ENCODE results near the gene CCDC150. TPM values are rescaled to one million over a fixed set of nuclear protein-coding genes. Genes with fewer than 3 reads are reported as not detected.

Gene CCDC150
- total RNA-seq, 2 donors from 2014 or later, result 0.56 to 0.79 TPM

DNA sequence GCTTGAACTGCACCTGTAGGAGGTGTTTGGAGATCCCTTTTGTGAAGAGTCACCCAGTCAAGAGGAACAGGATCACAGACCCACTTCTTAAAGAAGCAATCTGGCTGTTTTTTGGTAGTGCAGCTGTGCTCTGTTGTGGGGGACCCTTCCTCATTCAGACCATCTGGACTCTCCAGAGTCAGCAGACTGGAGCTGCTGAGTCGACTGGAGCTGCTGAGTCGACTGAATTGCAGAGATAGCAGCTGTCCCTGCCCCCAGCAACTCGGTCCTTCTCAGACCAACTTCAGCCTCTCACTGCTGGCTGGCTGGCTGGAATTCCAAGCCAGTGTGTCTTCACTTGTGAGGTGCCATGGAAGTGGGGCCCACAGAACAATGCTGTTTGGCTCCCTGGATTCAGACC, 103.2 kb downstream of the CCDC150 start:
- Histone ChIP-seq H3K9me3 (peaks cover 0 to 7% of the 10 kb centered on the region in 2 donors), H3K27ac (no peak overlapping the region), H3K36me3 (no peaks in the 10 kb centered on the region), H3K27me3 (no peaks in the 10 kb centered on the region), H3K4me3 (no peak overlapping the region), H3K4me1 (no peaks in the 10 kb centered on the region)
- DNase-seq (ENCODE audit: low spot score), result no peak
- TF ChIP-seq CTCF (IDR thresholded peaks at IDR 0.05), result no peak

DNA sequence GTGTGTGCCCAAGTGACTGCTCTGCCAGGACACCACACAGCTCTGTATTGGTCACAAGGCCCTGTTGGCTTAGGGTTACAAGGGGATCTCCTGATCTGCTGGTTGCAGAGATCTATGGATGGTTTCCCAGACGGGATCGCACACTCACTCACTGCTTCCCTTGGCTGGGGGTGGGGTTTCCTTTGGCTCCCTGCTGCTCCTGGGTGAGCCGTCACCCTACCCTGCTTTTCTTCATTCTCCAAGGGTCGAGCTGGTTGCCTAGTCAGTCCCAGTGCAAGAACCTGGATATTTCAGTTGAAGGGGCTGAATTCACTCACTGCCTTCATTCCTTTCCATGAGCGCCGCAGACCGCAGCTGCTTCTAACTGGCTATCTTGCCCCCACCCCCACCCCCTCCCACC, 103.7 kb downstream of the CCDC150 start:
- Histone ChIP-seq H3K4me1 (no peaks in the 10 kb centered on the region), H3K27me3 (no peaks in the 10 kb centered on the region), H3K9me3 (peaks cover 0 to 7% of the 10 kb centered on the region in 2 donors), H3K4me3 (no peak overlapping the region), H3K27ac (no peak overlapping the region), H3K36me3 (no peaks in the 10 kb centered on the region)
- TF ChIP-seq CTCF (IDR thresholded peaks at IDR 0.05), result no peak
- no peak for DNase-seq (ENCODE audit: low spot score)

DNA sequence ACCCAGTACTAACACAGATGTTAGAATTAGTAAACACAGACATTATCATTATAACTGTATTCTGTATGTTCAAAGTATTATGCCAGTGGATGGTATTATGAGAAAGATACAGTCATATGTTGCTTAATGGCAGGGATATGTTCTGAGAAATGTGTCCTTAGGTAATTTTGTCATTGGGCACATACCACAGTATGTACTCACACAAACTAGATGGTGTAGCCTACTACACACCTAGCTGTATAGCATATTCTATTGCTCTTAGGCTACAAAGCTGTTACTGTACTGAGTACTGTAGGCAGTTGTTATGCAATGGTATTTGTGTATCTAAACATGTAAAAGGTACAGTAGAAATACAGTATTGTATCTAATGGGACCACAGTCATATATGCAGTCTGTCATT, 106.2 kb downstream of the CCDC150 start:
- Histone ChIP-seq H3K27ac (no peak overlapping the region), H3K4me1 (no peaks in the 10 kb centered on the region), H3K4me3 (no peak overlapping the region), H3K36me3 (no peaks in the 10 kb centered on the region), H3K27me3 (no peaks in the 10 kb centered on the region), H3K9me3 (no peaks in the 10 kb centered on the region)
- no peak for TF ChIP-seq CTCF (IDR thresholded peaks at IDR 0.05)
- no peak for DNase-seq (ENCODE audit: low spot score)

DNA sequence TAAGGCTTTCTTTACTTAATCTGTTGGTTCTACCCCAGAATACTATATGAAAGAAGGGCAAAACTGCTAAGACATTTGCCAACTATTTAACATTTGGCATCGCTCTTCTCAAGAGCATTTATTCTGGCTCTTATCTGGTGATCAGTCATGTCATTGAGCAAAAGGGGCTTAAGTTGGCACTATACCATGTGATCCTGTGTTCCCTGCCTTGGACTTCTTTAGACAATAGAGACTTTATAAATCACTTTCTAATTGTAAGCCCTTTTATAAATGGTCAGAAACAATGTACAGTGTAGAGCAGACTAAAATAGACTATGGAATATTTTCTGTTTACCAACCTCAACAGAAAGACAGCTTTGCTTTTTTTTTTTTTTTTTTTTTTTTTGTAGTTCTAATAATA, 107.9 kb downstream of the CCDC150 start:
- Histone ChIP-seq H3K4me3 (no peak overlapping the region), H3K4me1 (no peaks in the 10 kb centered on the region), H3K27ac (no peak overlapping the region), H3K36me3 (no peaks in the 10 kb centered on the region), H3K27me3 (no peaks in the 10 kb centered on the region), H3K9me3 (no peaks in the 10 kb centered on the region)
- TF ChIP-seq CTCF (IDR thresholded peaks at IDR 0.05), result no peak
- no peak for DNase-seq (ENCODE audit: low spot score)

GRCh38 chr2:196748123-196748522, 108.6 kb downstream of the CCDC150 start:
- Histone ChIP-seq H3K4me1 (no peaks in the 10 kb centered on the region), H3K27ac (no peak overlapping the region), H3K4me3 (no peak overlapping the region), H3K27me3 (no peaks in the 10 kb centered on the region), H3K9me3 (no peaks in the 10 kb centered on the region), H3K36me3 (no peaks in the 10 kb centered on the region)
- no peak for TF ChIP-seq CTCF (IDR thresholded peaks at IDR 0.05)
- no peak for DNase-seq (ENCODE audit: low spot score)

DNA sequence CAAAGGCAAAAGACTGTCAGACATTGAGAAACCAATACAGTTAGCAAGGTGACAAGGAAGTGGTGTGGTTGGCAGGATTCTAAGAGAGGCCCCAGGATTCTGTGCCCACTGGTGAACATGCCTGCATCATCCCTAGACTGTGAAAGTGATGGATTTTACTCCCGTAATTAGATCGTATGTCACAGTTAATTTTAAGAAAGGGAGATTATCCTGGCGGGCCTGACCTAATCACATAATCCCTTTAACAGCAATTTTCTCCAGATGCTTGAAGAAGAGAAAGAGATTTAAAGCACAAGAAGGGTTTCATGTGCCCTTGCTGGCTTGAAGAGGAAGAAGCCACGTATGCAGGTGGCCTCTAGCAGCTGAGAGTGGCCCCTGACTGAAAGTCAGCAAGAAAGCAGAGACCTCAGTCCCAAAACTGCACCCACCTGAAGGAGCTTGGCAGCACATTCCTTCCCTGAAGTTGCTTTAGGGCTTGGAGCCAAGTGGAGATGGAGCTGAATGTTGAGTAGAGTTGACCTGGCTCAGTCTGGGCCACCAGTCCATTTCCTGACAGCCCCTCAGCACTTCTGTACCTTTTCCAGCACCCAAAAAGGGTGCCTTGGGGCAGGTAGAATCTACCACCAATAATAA, 110.9 kb downstream of the CCDC150 start:
- Histone ChIP-seq H3K27me3 (no peaks in the 10 kb centered on the region), H3K36me3 (no peaks in the 10 kb centered on the region), H3K9me3 (no peaks in the 10 kb centered on the region), H3K4me3 (no peak overlapping the region), H3K27ac (no peak overlapping the region), H3K4me1 (no peaks in the 10 kb centered on the region)
- no peak for TF ChIP-seq CTCF (IDR thresholded peaks at IDR 0.05)
- no peak for DNase-seq (ENCODE audit: low spot score)

Measured in right atrium auricular region (tissue), 2 donors.